GM23338 (cell line): ENCODE measurements around the gene URAD. TPM values are rescaled to one million over a fixed set of nuclear protein-coding genes. Genes with fewer than 3 reads are reported as not detected.

Experiments
- ATAC-seq: fragments of 200-7000 bp; cut with Tn5 transposase; 3 replicates; pipeline ENCODE4 v1.9.1; 2020
- DNase-seq: peaks from one replicate; pipeline ENCODE4 v3.0.0-alpha.2; 2015; ENCODE audit warnings: low spot score
- H2AFZ ChIP-seq: fragments of 200-600 bp; sonication (generic); 2 replicates; pipeline ENCODE4 v1.8.0; 2016; ENCODE audit warnings: antibody characterized with exemption, mild to moderate bottlenecking, moderate library complexity
- H3F3A ChIP-seq: fragments of 200-600 bp; sonication (generic); replicated peaks from 2 replicates; pipeline ENCODE4 v1.8.0; 2017; ENCODE audit warnings: antibody characterized with exemption, mixed run types, low read depth
- H3K27ac ChIP-seq: fragments of 200-600 bp; sonication (generic); 2 replicates; pipeline ENCODE4 v1.6.1; 2016; ENCODE audit warnings: low read depth
- H3K27me3 ChIP-seq: fragments of 200-600 bp; sonication (generic); 2 replicates; pipeline ENCODE4 v1.8.0; 2016; ENCODE audit warnings: mild to moderate bottlenecking, mixed run types, moderate library complexity; ENCODE audit not compliant: insufficient read depth
- H3K36me3 ChIP-seq: fragments of 200-600 bp; sonication (generic); 2 replicates; pipeline ENCODE4 v1.8.0; 2016; ENCODE audit warnings: mild to moderate bottlenecking; ENCODE audit not compliant: insufficient read depth
- H3K4me1 ChIP-seq: fragments of 200-600 bp; sonication (generic); 2 replicates; pipeline ENCODE4 v1.8.0; 2016; ENCODE audit warnings: mild to moderate bottlenecking, moderate library complexity; ENCODE audit not compliant: insufficient read depth
- H3K4me2 ChIP-seq: fragments of 200-600 bp; sonication (generic); 2 replicates; pipeline ENCODE4 v1.7.1; 2017; ENCODE audit warnings: mixed run types
- H3K4me3 ChIP-seq: fragments of 200-600 bp; sonication (generic); 2 replicates; pipeline ENCODE4 v1.6.1; 2016; ENCODE audit warnings: mixed run types
- H3K79me2 ChIP-seq: fragments of 200-600 bp; sonication (generic); replicated peaks from 2 replicates; pipeline ENCODE4 v1.8.0; 2017; ENCODE audit warnings: mild to moderate bottlenecking; ENCODE audit not compliant: insufficient read depth
- H3K9me2 ChIP-seq: fragments of 200-600 bp; sonication (generic); 2 replicates; pipeline ENCODE4 v1.8.0; 2017; ENCODE audit not compliant: insufficient read depth
- H4K20me1 ChIP-seq: fragments of 200-600 bp; sonication (generic); replicated peaks from 2 replicates; pipeline ENCODE4 v1.8.0; 2017; ENCODE audit warnings: mild to moderate bottlenecking; ENCODE audit not compliant: insufficient read depth
- H3K27ac Mint-ChIP-seq: 2 replicates; pipeline ENCODE4 v1.8.0; 2020; ENCODE audit warnings: inconsistent platforms, mild to moderate bottlenecking, moderate library complexity, mixed read lengths
- H3K27me3 Mint-ChIP-seq: 3 replicates; pipeline ENCODE4 v1.8.0; 2022; ENCODE audit warnings: low read depth, mild to moderate bottlenecking, moderate library complexity, mixed read lengths, inconsistent platforms; ENCODE audit not compliant: insufficient read depth, poor library complexity
- H3K36me3 Mint-ChIP-seq: 3 replicates; pipeline ENCODE4 v1.8.0; 2021; ENCODE audit warnings: low read depth, mild to moderate bottlenecking, inconsistent platforms, moderate library complexity, mixed read lengths
- H3K4me1 Mint-ChIP-seq: 3 replicates; pipeline ENCODE4 v1.8.0; 2020; ENCODE audit warnings: mild to moderate bottlenecking, inconsistent platforms, mixed read lengths
- H3K4me3 Mint-ChIP-seq: 3 replicates; pipeline ENCODE4 v1.8.0; 2021; ENCODE audit warnings: moderate library complexity, mild to moderate bottlenecking, inconsistent platforms, mixed read lengths
- H3K9me3 Mint-ChIP-seq: 3 replicates; pipeline ENCODE4 v1.8.0; 2020; ENCODE audit warnings: moderate library complexity, mild to moderate bottlenecking, inconsistent platforms, mixed read lengths
- CREB1 ChIP-seq: fragments of 250-450 bp; sonication (Bioruptor Pico); IDR thresholded peaks from 2 replicates; pipeline ENCODE4 v1.5.0; 2020; ENCODE audit warnings: low read depth, mild to moderate bottlenecking, moderate library complexity
- CTCF ChIP-seq, 2 experiments: fragments of 200-600 bp in 1 of 2; sonication (generic) in 1 of 2; conservative IDR thresholded peaks; 2 replicates each; pipeline versions ENCODE4 v1.5.1 to v1.6.1; 2016 to 2017; ENCODE audit warnings: antibody characterized with exemption in 2 of 2, low read depth in 2 of 2, mild to moderate bottlenecking in 2 of 2, moderate library complexity in 1 of 2
- ETS1 ChIP-seq: IDR thresholded peaks from 2 replicates; pipeline ENCODE4 v1.6.1; 2016; ENCODE audit warnings: antibody characterized with exemption
- EZH2 ChIP-seq: fragments of 200-600 bp; sonication (generic); IDR thresholded peaks from one replicate; pipeline ENCODE4 v1.8.0; 2017; ENCODE audit warnings: antibody characterized with exemption, mild to moderate bottlenecking, low read depth; ENCODE audit not compliant: unreplicated experiment
- EZH2phosphoT487 ChIP-seq: fragments of 200-600 bp; sonication (generic); IDR thresholded peaks from one replicate; pipeline ENCODE4 v1.8.1; 2018; ENCODE audit warnings: antibody characterized with exemption; ENCODE audit not compliant: unreplicated experiment
- JUNB ChIP-seq: IDR thresholded peaks from one replicate; pipeline ENCODE4 v1.6.1; 2016; ENCODE audit warnings: antibody characterized with exemption; ENCODE audit not compliant: unreplicated experiment
- NANOG ChIP-seq: IDR thresholded peaks from 2 replicates; pipeline ENCODE4 v1.6.1; 2016; ENCODE audit warnings: antibody characterized with exemption, borderline replicate concordance
- POLR2AphosphoS5 ChIP-seq: IDR thresholded peaks from 2 replicates; pipeline ENCODE4 v1.6.1; 2016; ENCODE audit warnings: antibody characterized with exemption, low read depth
- REST ChIP-seq: IDR thresholded peaks from one replicate; pipeline ENCODE4 v1.6.1; 2018; ENCODE audit warnings: antibody characterized with exemption; ENCODE audit not compliant: unreplicated experiment
- STAT1 ChIP-seq: IDR thresholded peaks from one replicate; pipeline ENCODE4 v1.6.1; 2016; ENCODE audit warnings: antibody characterized with exemption; ENCODE audit not compliant: unreplicated experiment
- ZNF114 ChIP-seq: fragments of 250-450 bp; sonication (Bioruptor Pico); IDR thresholded peaks from 2 replicates; pipeline ENCODE4 v1.5.0; 2020; ENCODE audit warnings: mild to moderate bottlenecking, moderate library complexity
- ZNF331 ChIP-seq: fragments of 250-450 bp; sonication (Bioruptor Pico); IDR thresholded peaks from 2 replicates; pipeline ENCODE4 v1.5.0; 2020; ENCODE audit warnings: low read depth, mild to moderate bottlenecking, moderate library complexity
- ZNF462 ChIP-seq: fragments of 250-450 bp; sonication (Bioruptor Pico); IDR thresholded peaks from 2 replicates; pipeline ENCODE4 v1.5.0; 2020; ENCODE audit warnings: mild to moderate bottlenecking, moderate library complexity
- polyA plus RNA-seq: library from polyadenylated mRNA; unstranded; fragments of >200 nt; fragmentation: Nextera tagmentation; extraction: Ambion mirVana; gene quantifications from 2 replicates; pipeline ENCODE4 v1.2.1, GENCODE V29; 2016
- total RNA-seq: library from RNA; depleted of rRNA; stranded (reverse); fragments of >200 nt; shearing (Covaris generic); gene quantifications from 2 replicates; pipeline ENCODE4 v1.2.3, GENCODE V29; 2014

The URAD gene
- total and polyA plus RNA-seq, 2 experiments from 2014 or later = not detected

GRCh38 chr13:28013482-28013881 is 25.0 kb upstream of the URAD start (continued):
- no peak for TF ChIP-seq EZH2phosphoT487
- no peak for TF ChIP-seq POLR2AphosphoS5
- TF ChIP-seq NANOG = no peak

GRCh38 chr13:28012896-28013295 is 24.4 kb upstream of the URAD start:
- Histone ChIP-seq H4K20me1 (no peaks in the 10 kb centered on the region), H2AFZ (no peak overlapping the region), H3K4me1 (peaks cover 9% of the 10 kb centered on the region), H3K27me3 (no peaks in the 10 kb centered on the region), H3K27ac (no peak overlapping the region), H3K36me3 (no peaks in the 10 kb centered on the region), H3K4me2 (no peak overlapping the region), H3F3A (no peaks in the 10 kb centered on the region), H3K9me2 (no peaks in the 10 kb centered on the region), H3K4me3 (no peak overlapping the region), H3K79me2 (no peaks in the 10 kb centered on the region)
- DNase-seq = no peak
- TF ChIP-seq NANOG (no peak), REST (no peak), JUNB (no peak), CREB1 (no peak), ZNF114 (CRISPR knock-in tag) (no peak), EZH2phosphoT487 (no peak), CTCF (conservative IDR thresholded peaks at IDR 0.05; ENCODE audit: low read depth in 2 of 2) (no peak), ZNF462 (CRISPR knock-in tag) (no peak), EZH2 (no peak), STAT1 (no peak), ZNF331 (CRISPR knock-in tag) (no peak), POLR2AphosphoS5 (no peak), ETS1 (no peak)
- Mint-ChIP-seq H3K4me1 (peaks cover 18% of the 10 kb centered on the region), H3K27me3 (peaks cover 8% of the 10 kb centered on the region), H3K9me3 (no peaks in the 10 kb centered on the region), H3K4me3 (no peak overlapping the region), H3K36me3 (no peaks in the 10 kb centered on the region), H3K27ac (no peak overlapping the region)
- ATAC-seq = no peak
